Measurements from ENCODE around the gene MACF1. TPM values are rescaled to one million over a fixed set of nuclear protein-coding genes. Genes with fewer than 3 reads are reported as not detected.

Gene MACF1
- total and polyA plus RNA-seq, 5 donors from 2014 or later = 21.8 to 431 (median 26.2) TPM

GRCh38 chr1:39407510-39407895 lies 203.0 kb downstream of the MACF1 start:
- DNase-seq (no peak), ATAC-seq (ENCODE audit: low read depth in 2 of 2) (no peak)
- peak overlapping the region; percentile 75 for H3K4me3 ChIP-seq (ENCODE audit: low read depth, low read length)
- no peaks in the 10 kb centered on the region for H3K27me3 Mint-ChIP-seq
- peak overlapping the region; percentile 37 for H3K27ac ChIP-seq (ENCODE audit: insufficient read depth, low read length, poor library complexity, severe bottlenecking)
- peaks cover 37 to 67% (median 57%) of the 10 kb centered on the region in 4 donors for H3K4me1 Mint-ChIP-seq
- H3K27ac Mint-ChIP-seq = peak overlapping the region; percentile 23 to 82 (median 73)
- H3K4me3 Mint-ChIP-seq = peak overlapping the region; percentile 90 to 94 (median 92)
- peaks cover 5% of the 10 kb centered on the region for H3K36me3 ChIP-seq (ENCODE audit: control insufficient read depth, insufficient read depth, low read length)
- H3K9me3 ChIP-seq (ENCODE audit: control insufficient read depth in 2 of 2, low read length in 2 of 2) = no peaks in the 10 kb centered on the region
- H3K9me3 Mint-ChIP-seq = no peaks in the 10 kb centered on the region
- H3K4me1 ChIP-seq (ENCODE audit: control insufficient read depth, insufficient read depth, low read length, poor library complexity, severe bottlenecking) = peaks cover 42% of the 10 kb centered on the region
- no peaks in the 10 kb centered on the region for H3K27me3 ChIP-seq (ENCODE audit: control insufficient read depth, insufficient read depth, low read length)
- peaks cover 11% of the 10 kb centered on the region for H3K36me3 Mint-ChIP-seq

GRCh38 chr1:39407896-39408640 lies 203.6 kb downstream of the MACF1 start:
- Histone ChIP-seq H3K27ac (ENCODE audit: insufficient read depth, low read length, poor library complexity, severe bottlenecking) (peak overlapping the region; percentile 66), H3K9me3 (ENCODE audit: control insufficient read depth in 2 of 2, low read length in 2 of 2) (no peaks in the 10 kb centered on the region), H3K4me3 (ENCODE audit: low read depth, low read length) (peak overlapping the region; percentile 75), H3K4me1 (ENCODE audit: control insufficient read depth, insufficient read depth, low read length, poor library complexity, severe bottlenecking) (peaks cover 42% of the 10 kb centered on the region), H3K27me3 (ENCODE audit: control insufficient read depth, insufficient read depth, low read length) (no peaks in the 10 kb centered on the region), H3K36me3 (ENCODE audit: control insufficient read depth, insufficient read depth, low read length) (peaks cover 3% of the 10 kb centered on the region)
- H3K4me3 Mint-ChIP-seq = peak overlapping the region; percentile 90 to 94 (median 92)
- H3K9me3 Mint-ChIP-seq = no peaks in the 10 kb centered on the region
- ATAC-seq (ENCODE audit: low read depth in 2 of 2) = no peak
- DNase-seq = no peak
- H3K27ac Mint-ChIP-seq = peak overlapping the region; percentile 36 to 82 (median 73)
- H3K27me3 Mint-ChIP-seq = no peaks in the 10 kb centered on the region
- H3K4me1 Mint-ChIP-seq = peaks cover 33 to 68% (median 56%) of the 10 kb centered on the region in 4 donors
- peaks cover 8% of the 10 kb centered on the region for H3K36me3 Mint-ChIP-seq

DNA sequence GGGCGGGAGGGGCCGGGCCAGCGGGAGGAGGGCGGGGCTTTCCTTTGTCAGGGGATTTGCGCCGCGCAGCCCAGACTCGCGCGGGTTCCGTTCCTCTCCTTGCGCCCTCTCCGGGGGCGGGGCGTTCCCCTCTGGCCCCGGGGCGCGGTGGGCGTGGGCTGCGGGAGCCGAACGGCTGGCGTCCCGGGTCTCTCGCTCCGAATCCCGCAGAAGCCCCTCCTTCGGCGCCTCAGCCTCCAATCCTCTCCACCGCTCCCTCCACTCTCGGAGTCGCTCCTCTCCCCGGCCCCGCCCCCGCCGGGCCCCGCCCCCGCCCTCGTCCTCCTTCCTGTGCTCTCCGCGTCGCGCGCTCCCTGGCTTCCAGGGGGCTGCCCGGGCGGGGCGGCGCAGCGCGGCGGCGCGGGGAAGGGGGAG lies 204.2 kb downstream of the MACF1 start:
- H3K36me3 ChIP-seq (ENCODE audit: control insufficient read depth, insufficient read depth, low read length) = peaks cover 3% of the 10 kb centered on the region
- no peaks in the 10 kb centered on the region for H3K9me3 ChIP-seq (ENCODE audit: control insufficient read depth in 2 of 2, low read length in 2 of 2)
- H3K27ac Mint-ChIP-seq = no peak overlapping the region
- no peak overlapping the region for H3K4me3 ChIP-seq (ENCODE audit: low read depth, low read length)
- H3K27ac ChIP-seq (ENCODE audit: insufficient read depth, low read length, poor library complexity, severe bottlenecking) = peak overlapping the region; percentile 66
- ATAC-seq (ENCODE audit: low read depth in 2 of 2) (peak; percentile 83 to 86), DNase-seq (peak; percentile 75 to 90 (median 88))
- no peaks in the 10 kb centered on the region for H3K9me3 Mint-ChIP-seq
- peak overlapping the region; percentile 90 to 94 (median 92) for H3K4me3 Mint-ChIP-seq
- peaks cover 42% of the 10 kb centered on the region for H3K4me1 ChIP-seq (ENCODE audit: control insufficient read depth, insufficient read depth, low read length, poor library complexity, severe bottlenecking)
- peaks cover 30 to 69% (median 53%) of the 10 kb centered on the region in 4 donors for H3K4me1 Mint-ChIP-seq
- no peaks in the 10 kb centered on the region for H3K27me3 ChIP-seq (ENCODE audit: control insufficient read depth, insufficient read depth, low read length)
- H3K27me3 Mint-ChIP-seq = no peaks in the 10 kb centered on the region
- peaks cover 8% of the 10 kb centered on the region for H3K36me3 Mint-ChIP-seq

DNA sequence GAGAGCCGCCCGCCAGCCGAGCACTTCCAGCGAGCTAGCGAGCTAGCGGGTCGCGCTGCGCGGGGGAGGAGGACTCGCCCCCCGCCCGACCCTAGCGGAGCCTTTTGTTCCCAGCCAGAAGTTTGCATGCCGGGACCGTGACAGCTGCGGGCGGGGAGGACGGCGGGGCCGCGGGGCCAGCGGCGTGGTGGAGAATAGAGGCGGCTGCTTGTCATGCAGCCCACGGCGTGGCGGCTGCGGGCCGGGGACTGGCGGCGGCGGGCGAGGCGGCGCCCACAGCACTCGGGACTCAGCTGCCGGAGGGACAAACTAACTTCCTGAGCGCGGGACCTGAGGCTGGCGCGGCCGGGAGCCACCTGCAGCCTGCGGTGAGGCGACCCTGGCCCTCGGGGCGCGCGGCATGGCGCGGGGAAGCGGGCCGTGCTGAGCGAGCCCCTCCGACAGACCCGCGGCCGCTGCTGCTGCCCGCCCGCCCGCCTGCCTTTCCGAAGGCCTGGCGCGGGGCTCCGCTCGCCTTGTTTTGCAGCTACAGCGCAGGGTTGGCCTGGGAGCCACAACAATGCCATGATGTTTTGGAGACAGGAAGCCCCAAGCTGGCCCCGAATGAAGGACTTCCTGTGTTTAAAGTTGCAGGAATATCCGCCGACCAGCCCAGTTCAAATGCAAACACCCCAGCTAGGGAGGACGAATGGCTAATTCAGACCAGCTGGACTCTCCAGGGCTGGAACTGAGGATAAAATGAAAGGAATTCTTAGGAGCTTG lies 204.7 kb downstream of the MACF1 start:
- peak overlapping the region; percentile 73 for H3K4me3 ChIP-seq (ENCODE audit: low read depth, low read length)
- no peak for ATAC-seq (ENCODE audit: low read depth in 2 of 2)
- peaks cover 8% of the 10 kb centered on the region for H3K36me3 Mint-ChIP-seq
- peak overlapping the region; percentile 57 for H3K27ac ChIP-seq (ENCODE audit: insufficient read depth, low read length, poor library complexity, severe bottlenecking)
- peak overlapping the region; percentile 72 to 94 (median 87) for H3K4me3 Mint-ChIP-seq
- H3K36me3 ChIP-seq (ENCODE audit: control insufficient read depth, insufficient read depth, low read length) = peaks cover 3% of the 10 kb centered on the region
- DNase-seq = peak in 2 of 3 donors; percentile 16 to 49
- no peaks in the 10 kb centered on the region for H3K27me3 ChIP-seq (ENCODE audit: control insufficient read depth, insufficient read depth, low read length)
- peaks cover 31 to 75% (median 56%) of the 10 kb centered on the region in 4 donors for H3K4me1 Mint-ChIP-seq
- peak overlapping the region; percentile 32 to 87 (median 82) for H3K27ac Mint-ChIP-seq
- no peaks in the 10 kb centered on the region for H3K27me3 Mint-ChIP-seq
- peaks cover 42% of the 10 kb centered on the region for H3K4me1 ChIP-seq (ENCODE audit: control insufficient read depth, insufficient read depth, low read length, poor library complexity, severe bottlenecking)
- H3K9me3 Mint-ChIP-seq = no peaks in the 10 kb centered on the region
- no peaks in the 10 kb centered on the region for H3K9me3 ChIP-seq (ENCODE audit: control insufficient read depth in 2 of 2, low read length in 2 of 2)

DNA sequence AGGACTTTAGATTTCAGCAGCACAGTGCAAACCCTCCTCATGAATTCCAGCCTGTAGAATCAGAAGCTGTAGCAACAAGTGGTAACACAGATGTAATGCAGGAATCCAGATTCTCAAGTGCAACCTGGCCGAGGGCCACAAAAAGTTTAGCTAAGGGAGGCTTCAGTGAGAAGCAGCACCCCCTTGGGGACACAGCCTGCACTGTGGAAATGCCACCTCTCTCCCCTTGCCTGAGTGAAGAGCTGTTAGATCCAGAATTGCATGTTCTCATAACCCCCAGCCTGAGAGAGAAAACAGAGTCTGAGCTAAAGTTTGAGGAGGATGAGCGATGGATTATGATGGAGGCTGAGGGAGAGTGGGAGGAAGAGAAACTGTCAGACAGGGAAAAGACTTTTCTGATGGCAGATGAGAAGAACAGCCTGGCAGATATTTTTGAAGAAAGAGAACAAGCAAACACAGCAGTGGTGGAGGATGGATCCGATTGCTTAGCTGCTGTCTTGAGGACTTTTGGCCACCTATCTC lies 206.5 kb downstream of the MACF1 start:
- Histone ChIP-seq H3K9me3 (ENCODE audit: control insufficient read depth in 2 of 2, low read length in 2 of 2) (no peaks in the 10 kb centered on the region), H3K4me1 (ENCODE audit: control insufficient read depth, insufficient read depth, low read length, poor library complexity, severe bottlenecking) (peaks cover 37% of the 10 kb centered on the region), H3K27ac (ENCODE audit: insufficient read depth, low read length, poor library complexity, severe bottlenecking) (no peak overlapping the region), H3K36me3 (ENCODE audit: control insufficient read depth, insufficient read depth, low read length) (peaks cover 7% of the 10 kb centered on the region), H3K4me3 (ENCODE audit: low read depth, low read length) (no peak overlapping the region), H3K27me3 (ENCODE audit: control insufficient read depth, insufficient read depth, low read length) (no peaks in the 10 kb centered on the region)
- Mint-ChIP-seq H3K4me1 (peaks cover 34 to 73% (median 57%) of the 10 kb centered on the region in 4 donors), H3K4me3 (peak overlapping the region; percentile 29 to 59 (median 40)), H3K27ac (peak overlapping the region; percentile 13 to 48 (median 26)), H3K27me3 (no peaks in the 10 kb centered on the region), H3K9me3 (no peaks in the 10 kb centered on the region), H3K36me3 (peaks cover 5% of the 10 kb centered on the region)
- peak; percentile 35 to 77 (median 60) for DNase-seq
- ATAC-seq (ENCODE audit: low read depth in 2 of 2) = peak; percentile 46 to 61

GRCh38 chr1:39411526-39412478 lies 207.3 kb downstream of the MACF1 start:
- Histone ChIP-seq H3K4me3 (ENCODE audit: low read depth, low read length) (no peak overlapping the region), H3K4me1 (ENCODE audit: control insufficient read depth, insufficient read depth, low read length, poor library complexity, severe bottlenecking) (peaks cover 37% of the 10 kb centered on the region), H3K27ac (ENCODE audit: insufficient read depth, low read length, poor library complexity, severe bottlenecking) (no peak overlapping the region), H3K36me3 (ENCODE audit: control insufficient read depth, insufficient read depth, low read length) (peaks cover 12% of the 10 kb centered on the region), H3K9me3 (ENCODE audit: control insufficient read depth in 2 of 2, low read length in 2 of 2) (no peaks in the 10 kb centered on the region), H3K27me3 (ENCODE audit: control insufficient read depth, insufficient read depth, low read length) (no peaks in the 10 kb centered on the region)
- Mint-ChIP-seq H3K27ac (peak overlapping the region; percentile 43 to 79 (median 71)), H3K27me3 (no peaks in the 10 kb centered on the region), H3K36me3 (peaks cover 5% of the 10 kb centered on the region), H3K9me3 (no peaks in the 10 kb centered on the region), H3K4me3 (peak overlapping the region in 3 of 4 donors; percentile 6 to 35 (median 17)), H3K4me1 (peaks cover 32 to 73% (median 60%) of the 10 kb centered on the region in 4 donors)
- ATAC-seq (ENCODE audit: low read depth in 2 of 2) = no peak
- DNase-seq = no peak

- no peaks in the 10 kb centered on the region for H3K27me3 ChIP-seq (ENCODE audit: control insufficient read depth, insufficient read depth, low read length)
- peaks cover 26% of the 10 kb centered on the region for H3K4me1 ChIP-seq (ENCODE audit: control insufficient read depth, insufficient read depth, low read length, poor library complexity, severe bottlenecking)
- peaks cover 5% of the 10 kb centered on the region for H3K36me3 Mint-ChIP-seq
- H3K27ac Mint-ChIP-seq = no peak overlapping the region
- ATAC-seq (ENCODE audit: low read depth in 2 of 2) (no peak), DNase-seq (no peak)
- H3K27me3 Mint-ChIP-seq = no peaks in the 10 kb centered on the region
- no peak overlapping the region for H3K4me3 ChIP-seq (ENCODE audit: low read depth, low read length)
- no peak overlapping the region for H3K27ac ChIP-seq (ENCODE audit: insufficient read depth, low read length, poor library complexity, severe bottlenecking)
- H3K4me3 Mint-ChIP-seq = no peak overlapping the region
- peaks cover 26 to 66% (median 50%) of the 10 kb centered on the region in 4 donors for H3K4me1 Mint-ChIP-seq
- peaks cover 12% of the 10 kb centered on the region for H3K36me3 ChIP-seq (ENCODE audit: control insufficient read depth, insufficient read depth, low read length)
- H3K9me3 Mint-ChIP-seq = no peaks in the 10 kb centered on the region
- no peaks in the 10 kb centered on the region for H3K9me3 ChIP-seq (ENCODE audit: control insufficient read depth in 2 of 2, low read length in 2 of 2)
These were observed 208.4 kb downstream of the MACF1 start for GRCh38 chr1:39412892-39413291.

Data from CD4-positive, CD25-positive, alpha-beta regulatory T cell (primary cell).